Subcutaneous abdominal adipose tissue (tissue), 5 donors: ENCODE measurements around the gene FOXL3.

Source experiments
- H3K27ac ChIP-seq: one replicate; pipeline ENCODE4 v1.7.0; 2013; ENCODE audit warnings: low read depth, mild to moderate bottlenecking, inconsistent platforms, low read length, moderate library complexity
- H3K27me3 ChIP-seq, 5 donors: one replicate each; pipeline ENCODE4 v1.7.0; 2013; ENCODE audit warnings: low read length in 5 of 5, inconsistent platforms in 1 of 5; ENCODE audit not compliant: control insufficient read depth in 5 of 5, insufficient read depth in 4 of 5
- H3K36me3 ChIP-seq, 5 donors: one replicate each; pipeline ENCODE4 v1.7.0; 2013; ENCODE audit warnings: low read length in 5 of 5; ENCODE audit not compliant: control insufficient read depth in 5 of 5, insufficient read depth in 5 of 5
- H3K4me1 ChIP-seq, 5 donors: one replicate each; pipeline ENCODE4 v1.7.0; 2013; ENCODE audit warnings: low read length in 5 of 5, mild to moderate bottlenecking in 3 of 5, moderate library complexity in 1 of 5; ENCODE audit not compliant: control insufficient read depth in 5 of 5, insufficient read depth in 5 of 5
- H3K4me3 ChIP-seq, 5 donors: one replicate each; pipeline ENCODE4 v1.7.0; 2013; ENCODE audit warnings: low read length in 5 of 5, low read depth in 1 of 5
- H3K9ac ChIP-seq, 5 donors: one replicate each; pipeline ENCODE4 v1.7.0; 2013; ENCODE audit warnings: low read length in 5 of 5, mild to moderate bottlenecking in 4 of 5, moderate library complexity in 3 of 5
- H3K9me3 ChIP-seq, 5 donors: one replicate each; pipeline ENCODE4 v1.7.0; 2013; ENCODE audit warnings: low read length in 5 of 5; ENCODE audit not compliant: control insufficient read depth in 5 of 5
- donor health status: healthy.
- donor health status: healthy.
- donor health status: healthy.
- donor health status: healthy.
- donor health status: healthy.

The FOXL3 gene

DNA sequence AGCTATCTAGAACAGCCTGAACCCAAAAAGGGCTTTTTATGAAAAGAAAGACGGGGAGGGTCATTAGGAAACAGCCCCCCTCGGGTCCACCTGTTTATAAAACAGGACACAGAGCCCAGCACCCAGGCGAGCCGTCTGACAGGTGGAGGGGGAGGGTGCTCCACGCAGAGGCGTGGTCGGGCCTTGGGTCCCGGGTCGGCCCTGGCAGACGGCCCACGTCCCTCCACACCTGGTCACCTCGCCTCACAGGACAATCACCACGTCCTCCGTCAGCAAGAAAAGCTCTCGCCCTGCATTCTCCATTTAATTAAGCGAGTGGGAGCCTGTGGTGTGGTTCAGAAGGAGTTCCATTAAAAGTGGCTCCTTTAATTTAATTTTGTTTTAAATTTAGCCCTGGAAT, 42.3 kb upstream of the FOXL3 start:
- peaks cover 0 to 77% (median 55%) of the 10 kb centered on the region in 5 donors for H3K36me3 ChIP-seq

DNA sequence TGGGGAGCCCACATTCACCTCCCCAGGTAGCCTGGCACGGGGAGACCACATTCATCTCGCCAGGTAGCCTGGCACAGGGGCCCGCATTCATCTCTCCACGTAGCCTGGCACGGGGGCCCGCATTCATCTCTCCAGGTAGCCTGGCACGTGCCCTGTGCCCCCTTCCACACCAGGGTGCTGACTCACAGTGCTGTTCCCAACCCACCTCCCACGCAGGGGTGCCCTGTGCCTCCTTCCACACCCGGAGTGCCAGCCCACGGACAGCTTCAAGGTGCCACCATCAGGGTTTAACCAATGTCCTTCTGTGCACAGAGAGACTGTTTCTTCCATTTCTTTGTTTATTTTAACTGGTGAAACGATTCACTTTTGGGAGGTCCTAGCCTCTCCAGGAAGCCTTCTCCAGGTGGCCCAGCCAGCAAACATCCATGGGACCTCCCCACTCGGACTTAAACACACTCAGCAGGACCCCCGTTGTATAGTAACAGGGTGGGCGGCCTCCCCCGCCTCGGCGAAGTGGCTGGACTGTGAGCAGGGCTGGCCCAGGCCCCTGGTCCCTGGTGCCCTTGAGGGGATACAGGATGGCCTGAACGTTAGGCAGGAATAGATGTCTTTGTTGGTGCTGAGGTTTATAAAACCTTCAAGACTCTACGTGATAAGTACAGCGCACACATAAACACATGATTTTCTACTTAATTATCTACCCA, 41.1 kb upstream of the FOXL3 start:
- no peak overlapping the region for H3K27ac ChIP-seq
- H3K9me3 ChIP-seq, result no peaks in the 10 kb centered on the region
- no peak overlapping the region for H3K4me3 ChIP-seq
- H3K36me3 ChIP-seq, result peaks cover 0 to 86% (median 62%) of the 10 kb centered on the region in 5 donors
- no peak overlapping the region for H3K9ac ChIP-seq
- no peaks in the 10 kb centered on the region for H3K4me1 ChIP-seq
- H3K27me3 ChIP-seq, result no peaks in the 10 kb centered on the region

More for the DNA sequence above, 42.3 kb upstream of the FOXL3 start:
- Histone ChIP-seq H3K4me1 (no peaks in the 10 kb centered on the region), H3K4me3 (no peak overlapping the region), H3K9me3 (no peaks in the 10 kb centered on the region), H3K27ac (no peak overlapping the region), H3K27me3 (no peaks in the 10 kb centered on the region), H3K9ac (no peak overlapping the region)

DNA sequence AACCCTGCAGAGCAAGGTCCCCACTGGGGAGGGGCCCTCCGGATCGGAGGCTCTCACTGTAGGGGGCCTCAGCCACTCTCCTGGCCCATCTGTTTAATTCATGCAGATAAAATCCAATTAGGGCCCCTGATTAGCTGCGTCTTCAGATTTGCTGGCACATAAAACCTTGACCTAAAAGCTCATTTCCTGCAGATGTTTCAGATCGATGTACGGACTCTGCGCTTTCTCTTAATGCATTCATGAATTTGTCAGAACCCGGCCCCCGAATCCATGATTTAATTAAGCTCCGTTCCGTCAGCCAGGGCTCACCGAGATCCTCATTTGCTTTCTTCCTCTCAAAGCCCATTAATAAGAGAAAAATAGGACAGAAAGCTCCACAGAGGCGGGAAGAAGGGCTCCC, 40.0 kb upstream of the FOXL3 start:
- Histone ChIP-seq H3K9me3 (no peaks in the 10 kb centered on the region), H3K4me1 (no peaks in the 10 kb centered on the region), H3K9ac (no peak overlapping the region), H3K4me3 (no peak overlapping the region), H3K36me3 (peaks cover 0 to 91% (median 62%) of the 10 kb centered on the region in 5 donors), H3K27ac (no peak overlapping the region), H3K27me3 (no peaks in the 10 kb centered on the region)

DNA sequence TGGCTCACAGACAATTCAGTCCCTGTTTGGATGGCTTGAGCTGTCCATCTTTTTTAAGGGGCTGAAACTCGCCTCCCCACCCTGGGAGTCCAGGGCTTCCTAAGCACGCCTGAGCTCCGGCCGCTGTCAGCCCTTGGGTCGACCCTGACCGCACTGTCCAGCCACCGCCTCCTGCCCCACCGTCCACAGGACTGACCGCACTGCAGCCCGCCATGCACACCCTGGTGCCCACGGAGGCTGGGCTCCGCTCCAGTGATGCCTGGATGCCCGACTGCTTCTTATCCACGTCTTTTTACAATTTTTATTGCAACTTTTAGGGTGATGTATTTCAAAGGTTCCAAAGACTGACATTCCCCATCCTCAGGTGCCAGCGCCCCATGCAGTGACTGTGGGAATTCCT, 39.4 kb upstream of the FOXL3 start:
- H3K4me1 ChIP-seq, result no peaks in the 10 kb centered on the region
- no peak overlapping the region for H3K4me3 ChIP-seq
- H3K9ac ChIP-seq, result no peak overlapping the region
- no peaks in the 10 kb centered on the region for H3K9me3 ChIP-seq
- H3K36me3 ChIP-seq, result peaks cover 0 to 93% (median 64%) of the 10 kb centered on the region in 5 donors
- no peaks in the 10 kb centered on the region for H3K27me3 ChIP-seq
- no peak overlapping the region for H3K27ac ChIP-seq

DNA sequence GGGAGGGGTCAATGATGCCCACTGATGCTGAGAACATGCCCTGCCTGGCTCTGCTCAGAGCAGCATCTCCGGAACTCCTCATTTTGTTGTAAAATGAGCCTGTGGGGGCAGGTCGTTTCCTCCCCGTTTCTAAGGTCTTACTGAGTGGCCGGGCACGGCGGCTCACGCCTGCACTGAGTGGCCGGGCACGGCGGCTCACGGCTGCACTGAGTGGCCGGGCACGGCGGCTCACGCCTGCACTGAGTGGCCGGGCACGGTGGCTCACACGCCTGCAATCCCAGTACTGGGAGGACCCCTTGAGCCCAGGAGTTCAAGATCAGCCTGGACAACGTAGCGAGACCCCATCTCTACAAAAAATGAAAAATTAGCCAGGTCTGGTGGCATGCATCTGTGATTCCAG, 39.0 kb upstream of the FOXL3 start:
- Histone ChIP-seq H3K4me1 (no peaks in the 10 kb centered on the region), H3K36me3 (peaks cover 0 to 94% (median 64%) of the 10 kb centered on the region in 5 donors), H3K4me3 (no peak overlapping the region), H3K27ac (no peak overlapping the region), H3K9me3 (no peaks in the 10 kb centered on the region), H3K27me3 (no peaks in the 10 kb centered on the region), H3K9ac (no peak overlapping the region)

DNA sequence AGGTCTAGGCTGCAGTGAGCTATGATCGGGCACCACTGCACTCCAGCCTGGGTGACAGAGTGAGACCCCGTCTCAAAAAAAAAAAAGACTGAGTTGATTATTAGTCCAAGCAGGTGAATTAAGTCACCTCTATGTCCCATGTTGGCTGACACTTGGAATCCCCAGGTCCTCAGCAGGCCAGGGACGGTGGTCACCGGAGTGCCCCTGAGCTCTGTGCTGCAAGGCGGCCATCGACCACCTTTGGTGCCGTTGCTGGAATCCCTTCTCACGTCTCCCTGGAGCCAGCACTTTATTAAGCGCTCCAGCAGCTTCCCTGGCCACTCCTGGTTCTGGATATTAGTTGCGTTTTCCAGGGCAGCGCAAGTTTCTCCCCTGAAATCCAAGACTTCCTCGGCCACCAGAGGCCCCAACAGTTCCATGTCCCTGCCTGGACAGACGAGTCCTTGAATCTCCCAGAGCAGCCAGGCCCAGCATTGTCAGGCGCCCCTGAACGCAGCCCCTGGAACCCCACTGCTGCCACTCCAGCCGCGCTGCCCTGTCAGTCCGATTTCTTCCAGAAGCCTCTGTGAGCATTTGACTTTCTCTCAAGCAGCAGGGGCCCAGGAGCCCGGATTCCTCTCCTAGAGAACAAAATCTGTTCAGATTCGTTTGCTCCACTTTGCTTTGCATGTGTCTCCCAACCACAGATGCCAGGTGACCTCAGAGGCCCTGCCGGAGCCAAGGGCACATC, 38.4 kb upstream of the FOXL3 start:
- no peaks in the 10 kb centered on the region for H3K27me3 ChIP-seq
- H3K4me1 ChIP-seq, result no peaks in the 10 kb centered on the region
- H3K9me3 ChIP-seq, result no peaks in the 10 kb centered on the region
- peaks cover 0 to 94% (median 66%) of the 10 kb centered on the region in 5 donors for H3K36me3 ChIP-seq
- H3K9ac ChIP-seq, result no peak overlapping the region
- no peak overlapping the region for H3K27ac ChIP-seq
- no peak overlapping the region for H3K4me3 ChIP-seq

DNA sequence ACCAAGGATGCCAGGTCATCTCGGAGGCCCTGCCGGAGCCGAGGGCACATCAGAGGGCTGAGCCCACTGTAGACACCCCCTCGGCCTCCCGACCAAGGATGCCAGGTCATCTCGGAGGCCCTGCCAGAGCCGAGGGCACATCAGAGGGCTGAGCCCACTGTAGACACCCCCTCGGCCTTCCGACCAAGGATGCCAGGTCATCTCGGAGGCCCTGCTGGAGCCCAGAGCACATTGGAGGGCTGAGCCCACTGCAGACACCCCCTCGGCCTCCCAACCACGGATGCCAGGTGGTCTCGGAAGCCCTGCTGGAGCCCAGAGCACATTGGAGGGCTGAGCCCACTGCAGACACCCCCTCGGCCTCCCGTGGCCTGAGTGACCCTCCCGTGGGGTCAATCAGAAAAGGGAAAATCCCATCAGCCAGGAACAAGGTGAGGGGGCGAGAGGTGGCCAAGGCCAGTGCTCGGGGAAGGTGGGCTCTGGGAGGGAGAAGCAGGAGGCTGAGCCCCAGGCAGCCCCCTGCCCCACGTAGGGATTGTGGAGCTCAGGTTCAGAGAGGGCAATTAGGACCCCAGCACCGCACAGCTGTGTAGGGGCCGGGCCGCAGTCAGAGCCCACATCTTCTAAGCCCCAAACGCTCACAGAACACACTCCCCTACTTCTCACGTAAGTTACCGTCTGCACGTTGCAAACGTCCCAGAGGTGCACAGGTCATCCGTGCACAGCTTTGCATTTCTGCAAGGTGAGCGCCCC, 37.6 kb upstream of the FOXL3 start:
- Histone ChIP-seq H3K9me3 (no peaks in the 10 kb centered on the region), H3K27ac (no peak overlapping the region), H3K27me3 (no peaks in the 10 kb centered on the region), H3K4me1 (no peaks in the 10 kb centered on the region), H3K9ac (no peak overlapping the region), H3K36me3 (peaks cover 0 to 94% (median 65%) of the 10 kb centered on the region in 5 donors), H3K4me3 (no peak overlapping the region)

DNA sequence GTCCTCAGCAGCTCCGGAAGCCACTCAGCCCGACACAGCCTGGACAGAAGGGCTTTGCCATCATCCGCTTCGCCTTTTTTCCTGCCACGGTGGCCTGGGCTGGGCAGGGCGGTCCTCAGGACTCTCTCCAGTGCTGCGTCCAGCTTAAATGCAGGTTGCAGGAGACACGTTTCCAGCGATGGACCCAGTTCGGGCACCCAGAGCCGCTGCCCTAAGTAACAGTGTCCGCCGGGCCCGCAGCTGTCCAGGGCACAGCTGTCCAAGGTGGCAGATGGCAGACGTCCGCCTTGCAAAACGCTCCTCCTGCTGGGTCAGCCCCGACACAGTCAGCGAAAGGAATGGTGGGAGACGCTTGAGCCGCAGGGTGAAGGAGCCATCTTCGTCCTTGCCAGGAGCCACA, 37.0 kb upstream of the FOXL3 start:
- H3K4me3 ChIP-seq, result no peak overlapping the region
- no peaks in the 10 kb centered on the region for H3K27me3 ChIP-seq
- no peaks in the 10 kb centered on the region for H3K9me3 ChIP-seq
- no peak overlapping the region for H3K9ac ChIP-seq
- no peak overlapping the region for H3K27ac ChIP-seq
- H3K36me3 ChIP-seq, result peaks cover 0 to 94% (median 65%) of the 10 kb centered on the region in 5 donors
- H3K4me1 ChIP-seq, result no peaks in the 10 kb centered on the region

DNA sequence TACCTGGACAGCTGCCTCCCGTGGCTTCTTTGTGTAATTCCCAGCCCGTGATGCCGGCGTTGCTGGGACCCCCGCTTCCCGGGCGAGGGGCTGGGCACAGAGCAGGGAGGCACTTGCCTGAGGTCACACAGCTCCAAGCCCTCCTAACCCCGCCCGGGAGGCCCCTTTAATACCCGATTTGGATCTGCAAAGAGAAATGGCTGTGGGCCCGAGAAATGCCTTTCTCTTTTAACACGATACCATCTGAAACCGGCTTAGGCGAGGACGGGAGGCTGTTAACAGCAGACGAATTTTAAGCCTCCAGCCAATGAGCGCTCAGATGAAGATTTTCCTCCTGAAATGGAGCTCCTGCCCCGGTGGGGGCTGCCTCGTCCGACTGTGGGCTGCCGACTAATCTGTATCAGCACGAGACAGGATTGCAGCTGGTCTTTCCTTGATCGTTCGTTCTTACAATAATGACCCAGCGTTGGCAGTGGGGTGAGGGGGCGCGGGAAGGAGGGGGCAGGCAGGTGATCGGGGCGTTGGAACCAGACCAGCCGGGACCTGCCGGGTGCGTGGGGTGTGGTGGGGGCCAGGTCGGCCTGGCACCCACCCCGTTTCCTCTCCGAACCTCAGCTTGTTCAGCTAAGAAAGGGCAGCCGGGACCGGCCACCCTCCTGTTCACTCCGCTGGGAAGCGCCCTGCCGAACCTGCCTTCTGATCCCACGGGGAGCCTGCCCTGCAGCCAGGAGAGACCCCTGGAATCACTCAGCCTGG, 36.2 kb upstream of the FOXL3 start:
- Histone ChIP-seq H3K27me3 (no peaks in the 10 kb centered on the region), H3K36me3 (peaks cover 0 to 93% (median 65%) of the 10 kb centered on the region in 5 donors), H3K9me3 (no peaks in the 10 kb centered on the region), H3K4me3 (no peak overlapping the region), H3K9ac (no peak overlapping the region), H3K4me1 (no peaks in the 10 kb centered on the region), H3K27ac (no peak overlapping the region)
